Measurements from ENCODE around the gene CYTH4.

The CYTH4 gene

GRCh38 chr22:37237371-37238268, 44.7 kb upstream of the CYTH4 start:
- CTCF ChIA-PET, result interaction anchor here (0.6 to 11.2 kb wide), 4 partner anchors 9 to 176 kb away, joined by 3 to 157 read pairs (median 6); no protein-coding TSS in a partner anchor
- Histone ChIP-seq H3K4me1 (ENCODE audit: control extremely low read depth in 1 of 4, control insufficient read depth in 4 of 4, insufficient read depth in 4 of 4, low read length in 3 of 4) (peaks cover 0 to 82% (median 70%) of the 10 kb centered on the region in 4 experiments), H3K27ac (ENCODE audit: insufficient read depth in 1 of 2, low read depth in 1 of 2, low read length in 2 of 2, poor library complexity in 1 of 2, severe bottlenecking in 2 of 2) (peak overlapping the region in 1 of 2 experiments; percentile 58), H3K4me3 (ENCODE audit: control insufficient read depth in 1 of 7, extremely low read depth in 1 of 7, insufficient read depth in 4 of 7, low read depth in 2 of 7, low read length in 6 of 7) (no peak overlapping the region), H3K9me3 (ENCODE audit: control extremely low read depth in 1 of 5, control insufficient read depth in 4 of 5, insufficient read depth in 2 of 5, low read depth in 1 of 5, low read length in 4 of 5) (no peaks in the 10 kb centered on the region), H3K27me3 (replicated peaks in 2 of 5; ENCODE audit: control insufficient read depth in 4 of 5, insufficient read depth in 5 of 5, low read length in 4 of 5) (no peaks in the 10 kb centered on the region), H3K36me3 (ENCODE audit: control insufficient read depth in 4 of 4, insufficient read depth in 4 of 4, low read length in 3 of 4) (peaks cover 9 to 88% (median 67%) of the 10 kb centered on the region in 4 experiments)
- DNase-seq, result no peak
- WGBS (ENCODE audit: insufficient coverage), result 92% methylated on average over 19 of the region's 20 CpGs
- POLR2A ChIA-PET, result interaction anchor here (0.7 kb wide), 1 partner anchor 23 kb away, joined by 3 read pairs; no protein-coding TSS in a partner anchor

- Histone ChIP-seq H3K4me1 (ENCODE audit: control extremely low read depth in 1 of 4, control insufficient read depth in 4 of 4, insufficient read depth in 4 of 4, low read length in 3 of 4) (peaks cover 2 to 88% (median 78%) of the 10 kb centered on the region in 4 experiments), H3K27me3 (replicated peaks in 2 of 5; ENCODE audit: control insufficient read depth in 4 of 5, insufficient read depth in 5 of 5, low read length in 4 of 5) (no peaks in the 10 kb centered on the region), H3K27ac (ENCODE audit: insufficient read depth in 1 of 2, low read depth in 1 of 2, low read length in 2 of 2, poor library complexity in 1 of 2, severe bottlenecking in 2 of 2) (peak overlapping the region in 1 of 2 experiments; percentile 41), H3K4me3 (ENCODE audit: control insufficient read depth in 1 of 7, extremely low read depth in 1 of 7, insufficient read depth in 4 of 7, low read depth in 2 of 7, low read length in 6 of 7) (no peak overlapping the region), H3K36me3 (ENCODE audit: control insufficient read depth in 4 of 4, insufficient read depth in 4 of 4, low read length in 3 of 4) (peaks cover 2 to 70% (median 53%) of the 10 kb centered on the region in 4 experiments), H3K9me3 (ENCODE audit: control extremely low read depth in 1 of 5, control insufficient read depth in 4 of 5, insufficient read depth in 2 of 5, low read depth in 1 of 5, low read length in 4 of 5) (no peaks in the 10 kb centered on the region)
- ChIA-PET CTCF (interaction anchor here (0.6 to 11.2 kb wide), 7 partner anchors 8 to 71 kb away, joined by 3 to 157 read pairs (median 4); no protein-coding TSS in a partner anchor), POLR2A (interaction anchor here (0.7 kb wide), 1 partner anchor 29 kb away, joined by 3 read pairs; no protein-coding TSS in a partner anchor)
- 95% methylated on average over 6 of the region's 10 CpGs for WGBS (ENCODE audit: insufficient coverage)
- no peak for DNase-seq
These were observed 42.7 kb upstream of the CYTH4 start for GRCh38 chr22:37239336-37240239.

GRCh38 chr22:37240240-37240940, 41.9 kb upstream of the CYTH4 start:
- ChIA-PET POLR2A (interaction anchor here (0.7 to 1.4 kb wide), 2 partner anchors 30 to 66 kb away, joined by 3 read pairs; no protein-coding TSS in a partner anchor), CTCF (interaction anchor here (1.1 to 11.2 kb wide), 6 partner anchors 9 to 384 kb away, joined by 3 to 157 read pairs (median 6); no protein-coding TSS in a partner anchor)
- DNase-seq, result no peak
- peaks cover 2 to 62% (median 47%) of the 10 kb centered on the region in 4 experiments for H3K36me3 ChIP-seq (ENCODE audit: control insufficient read depth in 4 of 4, insufficient read depth in 4 of 4, low read length in 3 of 4)
- WGBS (ENCODE audit: insufficient coverage), result 88% methylated on average over 10 of the region's 11 CpGs
- H3K27me3 ChIP-seq (replicated peaks in 2 of 5; ENCODE audit: control insufficient read depth in 4 of 5, insufficient read depth in 5 of 5, low read length in 4 of 5), result no peaks in the 10 kb centered on the region
- H3K4me1 ChIP-seq (ENCODE audit: control extremely low read depth in 1 of 4, control insufficient read depth in 4 of 4, insufficient read depth in 4 of 4, low read length in 3 of 4), result peaks cover 2 to 89% (median 78%) of the 10 kb centered on the region in 4 experiments
- no peak overlapping the region for H3K4me3 ChIP-seq (ENCODE audit: control insufficient read depth in 1 of 7, extremely low read depth in 1 of 7, insufficient read depth in 4 of 7, low read depth in 2 of 7, low read length in 6 of 7)
- no peaks in the 10 kb centered on the region for H3K9me3 ChIP-seq (ENCODE audit: control extremely low read depth in 1 of 5, control insufficient read depth in 4 of 5, insufficient read depth in 2 of 5, low read depth in 1 of 5, low read length in 4 of 5)
- peak overlapping the region in 1 of 2 experiments; percentile 41 for H3K27ac ChIP-seq (ENCODE audit: insufficient read depth in 1 of 2, low read depth in 1 of 2, low read length in 2 of 2, poor library complexity in 1 of 2, severe bottlenecking in 2 of 2)

- 85% methylated on average over 6 of the region's 7 CpGs for WGBS (ENCODE audit: insufficient coverage)
- peak overlapping the region in 4 of 7 experiments; percentile 80 to 99 (median 94) for H3K4me3 ChIP-seq (ENCODE audit: control insufficient read depth in 1 of 7, extremely low read depth in 1 of 7, insufficient read depth in 4 of 7, low read depth in 2 of 7, low read length in 6 of 7)
- no peak for DNase-seq
- no peaks in the 10 kb centered on the region for H3K9me3 ChIP-seq (ENCODE audit: control extremely low read depth in 1 of 5, control insufficient read depth in 4 of 5, insufficient read depth in 2 of 5, low read depth in 1 of 5, low read length in 4 of 5)
- H3K27me3 ChIP-seq (replicated peaks in 2 of 5; ENCODE audit: control insufficient read depth in 4 of 5, insufficient read depth in 5 of 5, low read length in 4 of 5), result no peaks in the 10 kb centered on the region
- H3K27ac ChIP-seq (ENCODE audit: insufficient read depth in 1 of 2, low read depth in 1 of 2, low read length in 2 of 2, poor library complexity in 1 of 2, severe bottlenecking in 2 of 2), result peak overlapping the region; percentile 36 to 78
- ChIA-PET POLR2A (interaction anchor here (1.4 to 3.8 kb wide), 2 partner anchors 11 to 65 kb away, joined by 3 to 45 read pairs; no protein-coding TSS in a partner anchor), CTCF (interaction anchor here (0.6 to 11.2 kb wide), 7 partner anchors 10 to 385 kb away, joined by 3 to 157 read pairs (median 4); no protein-coding TSS in a partner anchor)
- H3K4me1 ChIP-seq (ENCODE audit: control extremely low read depth in 1 of 4, control insufficient read depth in 4 of 4, insufficient read depth in 4 of 4, low read length in 3 of 4), result peaks cover 6 to 89% (median 78%) of the 10 kb centered on the region in 4 experiments
- peaks cover 0 to 57% (median 42%) of the 10 kb centered on the region in 4 experiments for H3K36me3 ChIP-seq (ENCODE audit: control insufficient read depth in 4 of 4, insufficient read depth in 4 of 4, low read length in 3 of 4)
These were observed 41.4 kb upstream of the CYTH4 start for GRCh38 chr22:37240941-37241320.

GRCh38 chr22:37241351-37242142, 40.8 kb upstream of the CYTH4 start:
- Histone ChIP-seq H3K27me3 (replicated peaks in 2 of 5; ENCODE audit: control insufficient read depth in 4 of 5, insufficient read depth in 5 of 5, low read length in 4 of 5) (no peaks in the 10 kb centered on the region), H3K36me3 (ENCODE audit: control insufficient read depth in 4 of 4, insufficient read depth in 4 of 4, low read length in 3 of 4) (peaks cover 0 to 50% (median 38%) of the 10 kb centered on the region in 4 experiments), H3K27ac (ENCODE audit: insufficient read depth in 1 of 2, low read depth in 1 of 2, low read length in 2 of 2, poor library complexity in 1 of 2, severe bottlenecking in 2 of 2) (peak overlapping the region; percentile 36 to 78), H3K4me1 (ENCODE audit: control extremely low read depth in 1 of 4, control insufficient read depth in 4 of 4, insufficient read depth in 4 of 4, low read length in 3 of 4) (peaks cover 6 to 84% (median 76%) of the 10 kb centered on the region in 4 experiments), H3K9me3 (ENCODE audit: control extremely low read depth in 1 of 5, control insufficient read depth in 4 of 5, insufficient read depth in 2 of 5, low read depth in 1 of 5, low read length in 4 of 5) (no peaks in the 10 kb centered on the region), H3K4me3 (ENCODE audit: control insufficient read depth in 1 of 7, extremely low read depth in 1 of 7, insufficient read depth in 4 of 7, low read depth in 2 of 7, low read length in 6 of 7) (peak overlapping the region in 6 of 7 experiments; percentile 16 to 99 (median 93))
- POLR2A ChIA-PET, result interaction anchor here (0.5 to 3.8 kb wide), 6 partner anchors 12 to 816 kb away, joined by 3 to 45 read pairs (median 3); no protein-coding TSS in a partner anchor
- CTCF ChIA-PET, result interaction anchor here (0.6 to 11.2 kb wide), 16 partner anchors 10 to 558 kb away, joined by 3 to 157 read pairs (median 4); no protein-coding TSS in a partner anchor
- WGBS (ENCODE audit: insufficient coverage), result 26% methylated on average over 14 of the region's 19 CpGs
- DNase-seq, result peak in 2 of 3 donors; percentile 60 to 71
